HG02571 (cell line): ENCODE results near the gene ADAMTS4.

ENCODE experiments used
- ATAC-seq: cut with Tn5 transposase; IDR thresholded peaks from one replicate; pipeline ENCODE4 v1.9.1; 2021; ENCODE audit warnings: mild to moderate bottlenecking, moderate library complexity; ENCODE audit not compliant: unreplicated experiment

The ADAMTS4 gene

GRCh38 chr1:161197560-161198193, 1.2 kb downstream of the ADAMTS4 start:
- ATAC-seq, result no peak

GRCh38 chr1:161196521-161197451, 2.1 kb downstream of the ADAMTS4 start:
- ATAC-seq, result no peak

- no peak for ATAC-seq
Measured at GRCh38 chr1:161196111-161196510, 2.7 kb downstream of the ADAMTS4 start.

- ATAC-seq, result no peak
Measured at GRCh38 chr1:161195171-161195570, 3.7 kb downstream of the ADAMTS4 start.

- ATAC-seq, result no peak
Measured at GRCh38 chr1:161193561-161194235, 5.2 kb downstream of the ADAMTS4 start.

- ATAC-seq, result no peak
Measured at GRCh38 chr1:161192476-161193465, 6.1 kb downstream of the ADAMTS4 start.

- ATAC-seq, result no peak
Measured at GRCh38 chr1:161191971-161192370, 6.9 kb downstream of the ADAMTS4 start.

GRCh38 chr1:161190962-161191521, 7.8 kb downstream of the ADAMTS4 start:
- no peak for ATAC-seq

- ATAC-seq, result no peak
Measured at GRCh38 chr1:161189036-161189435, 9.8 kb downstream of the ADAMTS4 start.

- ATAC-seq, result no peak
Measured at GRCh38 chr1:161188381-161188780, 10.5 kb downstream of the ADAMTS4 start.

- ATAC-seq, result no peak
Measured at GRCh38 chr1:161187311-161187710, 11.5 kb downstream of the ADAMTS4 start.

- peak; percentile 11 for ATAC-seq
Measured at GRCh38 chr1:161185732-161186311, 13.0 kb downstream of the ADAMTS4 start.

- peak; percentile 69 for ATAC-seq
Measured at GRCh38 chr1:161185282-161185682, 13.6 kb downstream of the ADAMTS4 start.

GRCh38 chr1:161182214-161182613, 16.6 kb downstream of the ADAMTS4 start:
- no peak for ATAC-seq

GRCh38 chr1:161180639-161181038, 18.2 kb downstream of the ADAMTS4 start:
- ATAC-seq, result no peak

- ATAC-seq, result no peak
Measured at GRCh38 chr1:161179698-161180097, 19.2 kb downstream of the ADAMTS4 start.

GRCh38 chr1:161177936-161178244, 21.0 kb downstream of the ADAMTS4 start:
- no peak for ATAC-seq

- peak; percentile 87 for ATAC-seq
Measured at GRCh38 chr1:161177112-161177935, 21.5 kb downstream of the ADAMTS4 start, which contains the start of gene B4GALT3. TSS of gene B4GALT3 (minus strand) at chr1:161177507. CDS start at chr1:161176060, 1,447 bp downstream.
